Keratinocyte (primary cell): ENCODE data around the gene NVL. TPM values are rescaled to one million over a fixed set of nuclear protein-coding genes. Genes with fewer than 3 reads are reported as not detected.

Experiments used
- DNase-seq: peaks from one replicate; pipeline ENCODE4 v3.0.0-alpha.2; 2011; ENCODE audit warnings: low read depth, missing footprints, low spot score
- FAIRE-seq: peaks from 2 replicates; lab custom pipeline; 2011; peaks lifted over from hg19 to GRCh38; lab: Jason Lieb, UNC
- H2AFZ ChIP-seq: 2 replicates; pipeline ENCODE4 v1.6.0; 2012; ENCODE audit warnings: low read length, control low read depth, inconsistent platforms; ENCODE audit not compliant: control insufficient read depth
- H3K27ac ChIP-seq: 2 replicates; pipeline ENCODE4 v1.5.1; 2011; ENCODE audit warnings: low read length; ENCODE audit not compliant: control insufficient read depth, insufficient read depth
- H3K27me3 ChIP-seq: 3 replicates; pipeline ENCODE4 v1.6.0; 2011; ENCODE audit warnings: low read length; ENCODE audit not compliant: control insufficient read depth, insufficient read depth; ENCODE audit errors: extremely low read depth
- H3K36me3 ChIP-seq, 2 experiments: 2 replicates in 1 of 2; 3 replicates in 1 of 2; pipeline ENCODE4 v1.5.1; 2011; ENCODE audit warnings: low read length in 2 of 2, mild to moderate bottlenecking in 1 of 2; ENCODE audit not compliant: control insufficient read depth in 2 of 2, insufficient read depth in 2 of 2; ENCODE audit errors: extremely low read depth in 1 of 2
- H3K4me1 ChIP-seq: 3 replicates; pipeline ENCODE4 v1.5.1; 2011; ENCODE audit warnings: low read length; ENCODE audit not compliant: control insufficient read depth, insufficient read depth; ENCODE audit errors: extremely low read depth
- H3K4me2 ChIP-seq: 3 replicates; pipeline ENCODE4 v1.6.0; 2011; ENCODE audit warnings: low read depth, low read length; ENCODE audit not compliant: control insufficient read depth, insufficient read depth; ENCODE audit errors: extremely low read depth
- H3K4me3 ChIP-seq, 3 experiments: fragments of 200-600 bp in 1 of 3; sonication (generic) in 1 of 3; 2 replicates in 2 of 3; 3 replicates in 1 of 3; pipeline ENCODE4 v1.5.1; 2011 to 2016; ENCODE audit warnings: low read length in 3 of 3, mild to moderate bottlenecking in 3 of 3, control low read depth in 2 of 3, inconsistent platforms in 1 of 3, low read depth in 1 of 3, mixed read lengths in 1 of 3, mixed run types in 1 of 3, moderate library complexity in 1 of 3; ENCODE audit not compliant: control insufficient read depth in 2 of 3, insufficient read depth in 2 of 3; ENCODE audit errors: extremely low read depth in 1 of 3
- H3K79me2 ChIP-seq: 2 replicates; pipeline ENCODE4 v1.6.0; 2012; ENCODE audit warnings: low read length; ENCODE audit not compliant: control insufficient read depth, insufficient read depth
- H3K9ac ChIP-seq: 3 replicates; pipeline ENCODE4 v1.6.0; 2011; ENCODE audit warnings: low read length; ENCODE audit not compliant: control insufficient read depth, insufficient read depth; ENCODE audit errors: extremely low read depth
- H3K9me1 ChIP-seq: 3 replicates; pipeline ENCODE4 v1.6.0; 2011; ENCODE audit warnings: low read length; ENCODE audit not compliant: control insufficient read depth, insufficient read depth; ENCODE audit errors: extremely low read depth
- H3K9me3 ChIP-seq: 2 replicates; pipeline ENCODE4 v1.5.1; 2012; ENCODE audit warnings: low read depth, low read length; ENCODE audit not compliant: control insufficient read depth
- H4K20me1 ChIP-seq: 3 replicates; pipeline ENCODE4 v1.6.0; 2011; ENCODE audit warnings: low read length; ENCODE audit not compliant: control insufficient read depth, insufficient read depth; ENCODE audit errors: extremely low read depth
- EZH2 ChIP-seq: IDR thresholded peaks from one replicate; pipeline ENCODE4 v1.6.1; 2012; ENCODE audit warnings: inconsistent platforms, mild to moderate bottlenecking, low read length, moderate library complexity
- dilution Hi-C: fragments of 300-500 bp; cut with MboI; formaldehyde crosslinking; loops from one replicate; pipeline ENCODE4 v1.7.0; 2020; ENCODE audit warnings: low sequenced_read_pairs; ENCODE audit not compliant: extremely low pct_ligation_motif_present
- polyA plus RNA-seq, 5 experiments: library from polyadenylated mRNA; depleted of rRNA in 3 of 5; stranded (reverse) in 3 of 5; stranded (forward) in 1 of 5; unstranded in 1 of 5; fragments of >200 nt; gene quantifications; 1 replicate in 1 of 5; 2 replicates in 3 of 5; 3 replicates in 1 of 5; pipeline versions ENCODE4 v1.2.1 to v1.2.3, GENCODE V29; 2011 to 2012; ENCODE audit warnings: missing spikeins in 2 of 5, low read depth in 1 of 5, low replicate concordance in 1 of 5
- TF ChIP-seq, protein P1 (sequence below), 3 experiments: IDR thresholded peaks in 1 of 3; conservative IDR thresholded peaks in 1 of 3; optimal IDR thresholded peaks in 1 of 3; 2 replicates in 2 of 3; 3 replicates in 1 of 3; pipeline versions ENCODE3 to v1.5.1; 2011; ENCODE audit warnings: low read length in 3 of 3, mild to moderate bottlenecking in 3 of 3, moderate library complexity in 2 of 3, control low read depth in 1 of 3, inconsistent platforms in 1 of 3; ENCODE audit not compliant: insufficient read depth in 2 of 3; ENCODE audit errors: extremely low read depth in 1 of 3

The NVL gene
- polyA plus RNA-seq, 1 donor (not counting 4 experiments of a cell fraction or from before 2014, with no cell fraction given): 24.9 TPM

- Histone ChIP-seq H3K4me1 (peaks cover 37% of the 10 kb centered on the region), H3K4me3 (no peak overlapping the region), H4K20me1 (no peaks in the 10 kb centered on the region), H2AFZ (no peak overlapping the region), H3K27ac (peak overlapping the region; percentile 25), H3K9me3 (no peaks in the 10 kb centered on the region), H3K36me3 (no peaks in the 10 kb centered on the region), H3K27me3 (no peaks in the 10 kb centered on the region), H3K9me1 (no peaks in the 10 kb centered on the region), H3K9ac (peak overlapping the region; percentile 14), H3K79me2 (no peaks in the 10 kb centered on the region), H3K4me2 (no peak overlapping the region)
- dilution Hi-C loops: no loop called here
- DNase-seq (no peak), FAIRE-seq (peak; percentile 89)
- TF ChIP-seq, protein P1, sequence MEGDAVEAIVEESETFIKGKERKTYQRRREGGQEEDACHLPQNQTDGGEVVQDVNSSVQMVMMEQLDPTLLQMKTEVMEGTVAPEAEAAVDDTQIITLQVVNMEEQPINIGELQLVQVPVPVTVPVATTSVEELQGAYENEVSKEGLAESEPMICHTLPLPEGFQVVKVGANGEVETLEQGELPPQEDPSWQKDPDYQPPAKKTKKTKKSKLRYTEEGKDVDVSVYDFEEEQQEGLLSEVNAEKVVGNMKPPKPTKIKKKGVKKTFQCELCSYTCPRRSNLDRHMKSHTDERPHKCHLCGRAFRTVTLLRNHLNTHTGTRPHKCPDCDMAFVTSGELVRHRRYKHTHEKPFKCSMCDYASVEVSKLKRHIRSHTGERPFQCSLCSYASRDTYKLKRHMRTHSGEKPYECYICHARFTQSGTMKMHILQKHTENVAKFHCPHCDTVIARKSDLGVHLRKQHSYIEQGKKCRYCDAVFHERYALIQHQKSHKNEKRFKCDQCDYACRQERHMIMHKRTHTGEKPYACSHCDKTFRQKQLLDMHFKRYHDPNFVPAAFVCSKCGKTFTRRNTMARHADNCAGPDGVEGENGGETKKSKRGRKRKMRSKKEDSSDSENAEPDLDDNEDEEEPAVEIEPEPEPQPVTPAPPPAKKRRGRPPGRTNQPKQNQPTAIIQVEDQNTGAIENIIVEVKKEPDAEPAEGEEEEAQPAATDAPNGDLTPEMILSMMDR (optimal IDR thresholded peaks at IDR 0.05 in 1 of 3, IDR thresholded peaks at IDR 0.05 in 1 of 3, conservative IDR thresholded peaks at IDR 0.05 in 1 of 3; ENCODE audit: extremely low read depth in 1 of 3, insufficient read depth in 2 of 3, low read length in 3 of 3): no peak
- TF ChIP-seq EZH2: no peak
These were observed 130.3 kb downstream of the NVL start for GRCh38 chr1:224199679-224200078.

- Histone ChIP-seq H3K4me1 (peaks cover 28% of the 10 kb centered on the region), H3K27me3 (no peaks in the 10 kb centered on the region), H3K79me2 (no peaks in the 10 kb centered on the region), H3K9me1 (no peaks in the 10 kb centered on the region), H4K20me1 (no peaks in the 10 kb centered on the region), H3K9me3 (no peaks in the 10 kb centered on the region), H3K27ac (peak overlapping the region; percentile 67), H3K4me3 (no peak overlapping the region), H3K4me2 (peak overlapping the region; percentile 61), H2AFZ (peak overlapping the region; percentile 67), H3K36me3 (peaks cover 0 to under 1% of the 10 kb centered on the region in 2 experiments), H3K9ac (no peak overlapping the region)
- DNase-seq (no peak), FAIRE-seq (peak; percentile 98)
- TF ChIP-seq, protein P1 (optimal IDR thresholded peaks at IDR 0.05 in 1 of 3, IDR thresholded peaks at IDR 0.05 in 1 of 3, conservative IDR thresholded peaks at IDR 0.05 in 1 of 3; ENCODE audit: extremely low read depth in 1 of 3, insufficient read depth in 2 of 3, low read length in 3 of 3): no peak
- TF ChIP-seq EZH2: no peak
- dilution Hi-C loops: no loop called here
These were observed 131.4 kb downstream of the NVL start for GRCh38 chr1:224198572-224198971.
